Vagina (tissue), 2 donors: ENCODE measurements around the gene GHR. TPM values are rescaled to one million over a fixed set of nuclear protein-coding genes. Genes with fewer than 3 reads are reported as not detected.
A peak's percentile ranks its signal among the peaks of the same experiment; 100 is the strongest.
"Not testable (repeated sequence)": the region's sequence is repeated elsewhere in the genome, so short reads cannot be mapped to it uniquely, and the experiment has no call there.

Source experiments
- DNase-seq, 2 donors: peaks; one replicate each; pipeline ENCODE4 v3.0.0-alpha.2; 2017; ENCODE audit errors: extremely low spot score in 2 of 2
- H3K27ac ChIP-seq: fragments of 200-600 bp; sonication (generic); one replicate; pipeline ENCODE4 v1.5.1; 2019
- H3K27me3 ChIP-seq: fragments of 200-600 bp; sonication (generic); one replicate; pipeline ENCODE4 v1.5.1; 2019
- H3K36me3 ChIP-seq, 2 donors: fragments of 200-600 bp; sonication (generic); one replicate each; pipeline ENCODE4 v1.5.1; 2017 to 2019
- H3K4me1 ChIP-seq: fragments of 200-600 bp; sonication (generic); one replicate; pipeline ENCODE4 v1.5.1; 2019
- H3K4me3 ChIP-seq, 2 donors: fragments of 200-600 bp; sonication (generic); 1 replicate in 1 of 2; 2 replicates in 1 of 2; pipeline ENCODE4 v1.5.1; 2016 to 2019
- H3K9me3 ChIP-seq: fragments of 200-600 bp; sonication (generic); one replicate; pipeline ENCODE4 v1.5.1; 2019
- POLR2A ChIP-seq, 2 donors: fragments of 450-650 bp; IDR thresholded peaks; one replicate each; pipeline ENCODE4 v1.6.1; 2017; ENCODE audit warnings: antibody characterized with exemption in 2 of 2, mild to moderate bottlenecking in 2 of 2, moderate library complexity in 2 of 2
- POLR2AphosphoS5 ChIP-seq, 2 donors: sonication (generic); formaldehyde crosslinking; IDR thresholded peaks; one replicate each; pipeline ENCODE4 v1.9.0; 2017; ENCODE audit warnings: antibody characterized with exemption in 2 of 2, mild to moderate bottlenecking in 2 of 2, low read depth in 1 of 2; ENCODE audit not compliant: insufficient read depth in 1 of 2
- intact Hi-C: fragments of 100-400 bp; cut with DNase I; formaldehyde crosslinking; loops from one replicate; pipeline ENCODE4 v1.15.1; 2023
- total RNA-seq: library from RNA; depleted of rRNA; stranded (reverse); fragments of >200 nt; gene quantifications from one replicate; pipeline ENCODE4 v1.2.3, GENCODE V29; 2016
- TF ChIP-seq, protein P1 (sequence below), 3 experiments: fragments of 450-650 bp in 2 of 3; fragments of 200-600 bp in 1 of 3; sonication (generic) in 1 of 3; IDR thresholded peaks; one replicate each; pipeline ENCODE4 v1.5.1; 2017 to 2019; ENCODE audit warnings: antibody characterized with exemption in 3 of 3, mild to moderate bottlenecking in 2 of 3, moderate library complexity in 2 of 3

Gene GHR
- total RNA-seq, 1 donor from 2014 or later = 16.7 TPM

DNA sequence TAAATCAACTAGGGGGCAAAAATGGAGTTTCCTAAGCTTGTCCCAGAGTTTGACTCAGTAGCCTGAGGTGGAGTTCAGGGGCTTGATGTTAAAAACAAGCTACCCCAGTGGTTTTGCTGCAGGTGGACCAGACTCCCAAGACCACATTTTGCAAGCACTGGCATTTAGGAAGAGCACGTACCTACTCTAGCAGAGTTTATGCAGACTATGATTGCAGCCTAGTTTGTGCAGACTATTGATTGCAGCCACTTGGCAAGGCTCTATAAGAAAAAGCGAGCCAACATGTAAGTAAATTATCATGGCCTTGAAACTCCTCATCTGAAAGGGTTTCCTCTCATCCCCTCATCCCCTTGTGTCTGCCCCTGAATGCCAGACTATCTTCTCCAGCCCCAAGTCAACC, 231.4 kb downstream of the GHR start:
- no peak for TF ChIP-seq POLR2A (IDR thresholded peaks at IDR 0.05)
- TF ChIP-seq POLR2AphosphoS5 (IDR thresholded peaks at IDR 0.05; ENCODE audit: insufficient read depth in 1 of 2, low read depth in 1 of 2) = no peak
- TF ChIP-seq, protein P1, sequence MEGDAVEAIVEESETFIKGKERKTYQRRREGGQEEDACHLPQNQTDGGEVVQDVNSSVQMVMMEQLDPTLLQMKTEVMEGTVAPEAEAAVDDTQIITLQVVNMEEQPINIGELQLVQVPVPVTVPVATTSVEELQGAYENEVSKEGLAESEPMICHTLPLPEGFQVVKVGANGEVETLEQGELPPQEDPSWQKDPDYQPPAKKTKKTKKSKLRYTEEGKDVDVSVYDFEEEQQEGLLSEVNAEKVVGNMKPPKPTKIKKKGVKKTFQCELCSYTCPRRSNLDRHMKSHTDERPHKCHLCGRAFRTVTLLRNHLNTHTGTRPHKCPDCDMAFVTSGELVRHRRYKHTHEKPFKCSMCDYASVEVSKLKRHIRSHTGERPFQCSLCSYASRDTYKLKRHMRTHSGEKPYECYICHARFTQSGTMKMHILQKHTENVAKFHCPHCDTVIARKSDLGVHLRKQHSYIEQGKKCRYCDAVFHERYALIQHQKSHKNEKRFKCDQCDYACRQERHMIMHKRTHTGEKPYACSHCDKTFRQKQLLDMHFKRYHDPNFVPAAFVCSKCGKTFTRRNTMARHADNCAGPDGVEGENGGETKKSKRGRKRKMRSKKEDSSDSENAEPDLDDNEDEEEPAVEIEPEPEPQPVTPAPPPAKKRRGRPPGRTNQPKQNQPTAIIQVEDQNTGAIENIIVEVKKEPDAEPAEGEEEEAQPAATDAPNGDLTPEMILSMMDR (IDR thresholded peaks at IDR 0.05) = no peak
- H3K27ac ChIP-seq = no peak overlapping the region
- H3K4me3 ChIP-seq = no peak overlapping the region
- no peaks in the 10 kb centered on the region for H3K36me3 ChIP-seq
- intact Hi-C loops = no loop called here
- no peak for DNase-seq
- no peaks in the 10 kb centered on the region for H3K9me3 ChIP-seq
- H3K27me3 ChIP-seq = no peaks in the 10 kb centered on the region
- H3K4me1 ChIP-seq = peaks cover 16% of the 10 kb centered on the region

DNA sequence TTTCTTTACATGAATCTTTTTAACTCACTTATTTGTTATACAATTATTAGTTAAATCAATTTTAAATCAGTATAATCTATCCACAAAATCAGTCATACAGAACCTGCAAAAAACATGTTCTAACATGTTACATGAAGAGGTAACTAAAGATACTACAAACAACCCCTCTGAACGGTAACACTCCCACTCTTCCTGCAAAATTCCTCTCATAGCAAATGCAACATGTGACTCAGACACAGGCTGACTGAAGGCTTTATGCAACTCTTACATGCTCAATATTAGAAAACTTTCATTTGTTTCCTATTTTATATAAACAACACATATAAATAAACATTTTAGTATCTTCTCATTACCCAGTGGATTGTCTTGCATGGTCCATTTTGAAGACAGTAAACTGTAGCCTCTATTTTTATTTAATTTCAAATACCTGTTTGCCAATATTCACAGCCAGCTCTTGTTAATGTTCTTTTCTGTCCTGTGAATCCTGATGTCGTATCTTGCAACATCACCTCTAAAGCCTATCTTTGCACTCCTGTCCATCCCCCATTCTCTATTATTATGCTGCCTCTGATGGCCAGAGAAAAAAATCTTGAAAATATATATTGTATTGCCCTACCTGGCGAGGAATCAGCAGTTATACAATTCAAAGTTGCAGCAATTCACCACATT, 232.9 kb downstream of the GHR start:
- H3K9me3 ChIP-seq = no peaks in the 10 kb centered on the region
- DNase-seq = no peak
- H3K27ac ChIP-seq = no peak overlapping the region
- no peaks in the 10 kb centered on the region for H3K36me3 ChIP-seq
- intact Hi-C loops = no loop called here
- no peak overlapping the region for H3K4me3 ChIP-seq
- TF ChIP-seq POLR2A (IDR thresholded peaks at IDR 0.05) (no peak), POLR2AphosphoS5 (IDR thresholded peaks at IDR 0.05; ENCODE audit: insufficient read depth in 1 of 2, low read depth in 1 of 2) (no peak)
- TF ChIP-seq, protein P1 (IDR thresholded peaks at IDR 0.05) = no peak
- peaks cover 10% of the 10 kb centered on the region for H3K4me1 ChIP-seq
- no peaks in the 10 kb centered on the region for H3K27me3 ChIP-seq

DNA sequence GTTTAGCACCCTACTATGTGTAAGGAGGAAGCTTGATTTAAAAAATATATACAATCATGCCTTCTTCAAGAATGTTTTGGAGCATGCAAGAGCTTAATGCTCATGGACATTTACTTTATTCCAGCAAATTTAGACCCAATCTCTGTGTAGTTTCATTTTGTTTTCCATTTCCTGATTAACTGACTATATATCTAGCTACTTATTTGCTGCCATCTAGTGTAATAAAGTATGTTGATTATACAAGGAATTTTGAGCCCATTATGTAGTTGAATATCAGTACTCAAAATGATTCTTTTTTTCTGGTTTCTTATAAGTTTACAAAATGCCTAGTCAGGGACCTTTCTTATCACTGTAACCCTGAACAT, 233.4 kb downstream of the GHR start:
- no peaks in the 10 kb centered on the region for H3K36me3 ChIP-seq
- peaks cover 10% of the 10 kb centered on the region for H3K4me1 ChIP-seq
- no peak for TF ChIP-seq POLR2A (IDR thresholded peaks at IDR 0.05)
- TF ChIP-seq, protein P1 (IDR thresholded peaks at IDR 0.05) = peak in 1 of 3 experiments; percentile 9
- intact Hi-C loops = no loop called here
- DNase-seq = no peak
- H3K9me3 ChIP-seq = no peaks in the 10 kb centered on the region
- H3K27ac ChIP-seq = no peak overlapping the region
- no peaks in the 10 kb centered on the region for H3K27me3 ChIP-seq
- no peak overlapping the region for H3K4me3 ChIP-seq

DNA sequence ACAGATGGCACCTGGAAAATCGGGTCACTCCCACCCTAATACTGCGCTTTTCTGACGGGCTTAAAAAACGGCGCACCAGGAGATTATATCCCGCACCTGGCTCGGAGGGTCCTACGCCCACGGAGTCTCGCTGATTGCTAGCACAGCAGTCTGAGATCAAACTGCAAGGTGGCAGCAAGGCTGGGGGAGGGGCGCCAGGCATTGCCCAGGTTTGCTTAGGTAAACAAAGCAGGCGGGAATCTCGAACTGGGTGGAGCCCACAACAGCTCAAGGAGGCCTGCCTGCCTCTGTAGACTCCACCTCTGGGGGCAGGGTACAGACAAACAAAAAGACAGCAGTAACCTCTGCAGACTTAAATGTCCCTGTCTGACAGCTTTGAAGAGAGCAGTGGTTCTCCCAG, 236.6 kb downstream of the GHR start:
- intact Hi-C loops, H3K27ac ChIP-seq, H3K36me3 ChIP-seq, H3K27me3 ChIP-seq, DNase-seq, H3K4me3 ChIP-seq, H3K9me3 ChIP-seq: not testable (repeated sequence)
- peaks cover 10% of the 10 kb centered on the region for H3K4me1 ChIP-seq

DNA sequence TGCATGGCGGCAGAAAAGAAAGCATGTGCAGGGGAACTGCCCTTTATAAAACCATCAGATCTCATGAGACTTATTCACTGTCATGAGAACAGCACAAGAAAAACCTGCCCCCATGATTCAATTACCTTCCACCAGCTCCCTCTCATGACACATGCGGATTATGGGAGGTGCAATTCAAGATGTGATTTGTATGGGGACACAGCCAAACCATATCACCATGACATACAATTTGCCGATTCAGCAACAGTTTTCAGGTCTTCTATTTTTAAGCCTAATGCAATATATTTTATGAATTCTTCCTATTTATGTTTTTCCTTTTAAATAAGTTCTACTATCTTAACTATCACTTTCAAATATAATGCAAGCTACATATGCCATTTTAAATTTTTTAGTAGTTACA, 242.6 kb downstream of the GHR start:
- TF ChIP-seq, protein P1 (IDR thresholded peaks at IDR 0.05) = no peak
- TF ChIP-seq POLR2AphosphoS5 (IDR thresholded peaks at IDR 0.05; ENCODE audit: insufficient read depth in 1 of 2, low read depth in 1 of 2) = no peak
- no peak for TF ChIP-seq POLR2A (IDR thresholded peaks at IDR 0.05)
- H3K36me3 ChIP-seq = no peaks in the 10 kb centered on the region
- H3K27me3 ChIP-seq = no peaks in the 10 kb centered on the region
- no peaks in the 10 kb centered on the region for H3K9me3 ChIP-seq
- no peak overlapping the region for H3K27ac ChIP-seq
- DNase-seq = no peak
- H3K4me1 ChIP-seq = no peaks in the 10 kb centered on the region
- no peak overlapping the region for H3K4me3 ChIP-seq
- intact Hi-C loops = no loop called here
